Transverse colon (tissue), 4 donors: ENCODE measurements around the gene PTPRQ.

Source experiments
- EP300 ChIP-seq: sonication (generic); formaldehyde crosslinking; IDR thresholded peaks from one replicate; pipeline ENCODE4 v1.6.1; 2017; ENCODE audit warnings: antibody characterized with exemption, low read depth
- POLR2A ChIP-seq: fragments of 450-650 bp; IDR thresholded peaks from one replicate; pipeline ENCODE4 v1.6.1; 2016; ENCODE audit warnings: antibody characterized with exemption, mild to moderate bottlenecking, moderate library complexity
- POLR2AphosphoS5 ChIP-seq, 3 donors: sonication (generic); formaldehyde crosslinking; IDR thresholded peaks; one replicate each; pipeline ENCODE4 v1.6.1; 2016; ENCODE audit warnings: antibody characterized with exemption in 3 of 3
- TF ChIP-seq, protein P1 (sequence below), 5 experiments: fragments of 200-600 bp in 3 of 5; fragments of 450-650 bp in 2 of 5; sonication (generic) in 3 of 5; IDR thresholded peaks; 1 replicate in 2 of 5; 2 replicates in 3 of 5; pipeline ENCODE4 v1.5.1; 2016 to 2017; ENCODE audit warnings: antibody characterized with exemption in 5 of 5, inconsistent platforms in 3 of 5, mild to moderate bottlenecking in 2 of 5, moderate library complexity in 1 of 5

DNA sequence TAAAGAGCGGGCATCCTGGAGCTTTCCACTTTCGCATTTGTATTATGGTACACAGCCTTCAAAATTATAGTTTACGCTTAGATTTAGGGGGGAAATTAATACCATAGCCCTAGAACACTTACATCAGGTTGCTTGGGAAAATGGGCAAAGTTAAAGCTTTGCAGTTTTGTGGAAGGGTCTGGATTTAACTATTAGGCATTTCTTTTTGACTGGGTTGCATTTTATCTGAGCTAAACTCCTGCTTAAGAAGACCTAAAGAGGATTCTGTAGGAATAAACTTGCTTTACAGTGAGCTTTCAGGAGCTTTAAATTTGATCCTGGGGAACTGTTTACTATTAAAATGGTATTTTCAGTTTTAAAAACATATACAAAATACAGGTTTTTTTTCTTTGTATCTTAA is 42.8 kb upstream of the PTPRQ start:
- TF ChIP-seq, protein P1, sequence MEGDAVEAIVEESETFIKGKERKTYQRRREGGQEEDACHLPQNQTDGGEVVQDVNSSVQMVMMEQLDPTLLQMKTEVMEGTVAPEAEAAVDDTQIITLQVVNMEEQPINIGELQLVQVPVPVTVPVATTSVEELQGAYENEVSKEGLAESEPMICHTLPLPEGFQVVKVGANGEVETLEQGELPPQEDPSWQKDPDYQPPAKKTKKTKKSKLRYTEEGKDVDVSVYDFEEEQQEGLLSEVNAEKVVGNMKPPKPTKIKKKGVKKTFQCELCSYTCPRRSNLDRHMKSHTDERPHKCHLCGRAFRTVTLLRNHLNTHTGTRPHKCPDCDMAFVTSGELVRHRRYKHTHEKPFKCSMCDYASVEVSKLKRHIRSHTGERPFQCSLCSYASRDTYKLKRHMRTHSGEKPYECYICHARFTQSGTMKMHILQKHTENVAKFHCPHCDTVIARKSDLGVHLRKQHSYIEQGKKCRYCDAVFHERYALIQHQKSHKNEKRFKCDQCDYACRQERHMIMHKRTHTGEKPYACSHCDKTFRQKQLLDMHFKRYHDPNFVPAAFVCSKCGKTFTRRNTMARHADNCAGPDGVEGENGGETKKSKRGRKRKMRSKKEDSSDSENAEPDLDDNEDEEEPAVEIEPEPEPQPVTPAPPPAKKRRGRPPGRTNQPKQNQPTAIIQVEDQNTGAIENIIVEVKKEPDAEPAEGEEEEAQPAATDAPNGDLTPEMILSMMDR (IDR thresholded peaks at IDR 0.05): no peak
- TF ChIP-seq POLR2A (no peak), POLR2AphosphoS5 (IDR thresholded peaks at IDR 0.05) (no peak), EP300 (no peak)
